SJCRH30 (cell line): ENCODE results near the gene SUMO3. TPM values are rescaled to one million over a fixed set of nuclear protein-coding genes. Genes with fewer than 3 reads are reported as not detected.

Experiments
- DNase-seq, 2 experiments: peaks; one replicate each; pipeline ENCODE4 v3.0.0-alpha.2; 2015 to 2020
- H3K27ac ChIP-seq: fragments of 250-450 bp; sonication (Bioruptor Pico); 2 replicates; pipeline ENCODE4 v1.5.1; 2020; ENCODE audit warnings: mild to moderate bottlenecking, moderate library complexity
- H3K27me3 ChIP-seq: fragments of 250-450 bp; sonication (Bioruptor Pico); 2 replicates; pipeline ENCODE4 v1.5.1; 2020; ENCODE audit warnings: mild to moderate bottlenecking, moderate library complexity
- H3K36me3 ChIP-seq: fragments of 250-450 bp; sonication (Bioruptor Pico); 2 replicates; pipeline ENCODE4 v1.5.1; 2020; ENCODE audit warnings: mild to moderate bottlenecking, moderate library complexity
- H3K4me1 ChIP-seq: fragments of 250-450 bp; sonication (Bioruptor Pico); 2 replicates; pipeline ENCODE4 v1.5.1; 2020; ENCODE audit warnings: mild to moderate bottlenecking, moderate library complexity
- H3K4me3 ChIP-seq: fragments of 250-450 bp; sonication (Bioruptor Pico); 2 replicates; pipeline ENCODE4 v1.5.1; 2020; ENCODE audit warnings: mild to moderate bottlenecking, moderate library complexity
- H3K9me3 ChIP-seq: fragments of 250-450 bp; sonication (Bioruptor Pico); replicated peaks from 2 replicates; pipeline ENCODE4 v1.5.1; 2020; ENCODE audit warnings: mild to moderate bottlenecking, moderate library complexity
- total RNA-seq: library from RNA; depleted of rRNA; stranded (reverse); fragments of >200 nt; shearing (Covaris generic); gene quantifications from 2 replicates; pipeline ENCODE4 v1.2.3, GENCODE V29; 2014; rRNA removed

The SUMO3 gene
- total RNA-seq, 1 experiment from 2014 or later, result 76.9 TPM

- H3K4me3 ChIP-seq, result no peak overlapping the region
- H3K27ac ChIP-seq, result no peak overlapping the region
- H3K36me3 ChIP-seq, result no peaks in the 10 kb centered on the region
- 0 out of 2 replicates have a peak, but pooled peaks cover 2% of the 10 kb centered on the region for H3K9me3 ChIP-seq
- no peaks in the 10 kb centered on the region for H3K4me1 ChIP-seq
- no peak for DNase-seq
- H3K27me3 ChIP-seq, result no peaks in the 10 kb centered on the region
These were observed 57.5 kb downstream of the SUMO3 start for GRCh38 chr21:44760376-44760775.

GRCh38 chr21:44759628-44760285 is 58.1 kb downstream of the SUMO3 start:
- no peaks in the 10 kb centered on the region for H3K4me1 ChIP-seq
- no peaks in the 10 kb centered on the region for H3K27me3 ChIP-seq
- H3K9me3 ChIP-seq, result peaks cover 5% of the 10 kb centered on the region; the same call in 1 of the 2 replicates
- DNase-seq, result no peak
- H3K4me3 ChIP-seq, result no peak overlapping the region
- no peaks in the 10 kb centered on the region for H3K36me3 ChIP-seq
- no peak overlapping the region for H3K27ac ChIP-seq

GRCh38 chr21:44758781-44759627 is 58.9 kb downstream of the SUMO3 start:
- H3K4me3 ChIP-seq, result no peak overlapping the region
- no peaks in the 10 kb centered on the region for H3K4me1 ChIP-seq
- no peaks in the 10 kb centered on the region for H3K27me3 ChIP-seq
- DNase-seq, result no peak
- H3K27ac ChIP-seq, result no peak overlapping the region
- H3K36me3 ChIP-seq, result no peaks in the 10 kb centered on the region
- peaks cover 5% of the 10 kb centered on the region; the same call in 1 of the 2 replicates for H3K9me3 ChIP-seq

- Histone ChIP-seq H3K4me1 (no peaks in the 10 kb centered on the region), H3K9me3 (peaks cover 5% of the 10 kb centered on the region; the same call in 1 of the 2 replicates), H3K36me3 (no peaks in the 10 kb centered on the region), H3K4me3 (no peak overlapping the region), H3K27me3 (no peaks in the 10 kb centered on the region), H3K27ac (no peak overlapping the region)
- no peak for DNase-seq
These were observed 59.7 kb downstream of the SUMO3 start for GRCh38 chr21:44758141-44758561.

- Histone ChIP-seq H3K36me3 (no peaks in the 10 kb centered on the region), H3K9me3 (peaks cover 5% of the 10 kb centered on the region; the same call in 1 of the 2 replicates), H3K4me3 (no peak overlapping the region), H3K4me1 (no peaks in the 10 kb centered on the region), H3K27me3 (no peaks in the 10 kb centered on the region), H3K27ac (no peak overlapping the region)
- no peak for DNase-seq
These were observed 60.1 kb downstream of the SUMO3 start for GRCh38 chr21:44757731-44758130.

GRCh38 chr21:44756423-44757185 is 61.3 kb downstream of the SUMO3 start:
- Histone ChIP-seq H3K4me1 (no peaks in the 10 kb centered on the region), H3K9me3 (peaks cover 5% of the 10 kb centered on the region; the same call in 1 of the 2 replicates), H3K27me3 (no peaks in the 10 kb centered on the region), H3K36me3 (no peaks in the 10 kb centered on the region), H3K27ac (no peak overlapping the region), H3K4me3 (no peak overlapping the region)
- no peak for DNase-seq

Other genes with a start within 250 kb of the SUMO3 start
- not detected in 2 replicates for gene KRTAP10-4, start 244.3 kb downstream of the SUMO3 start, total RNA-seq
- gene KRTAP10-5, start 237.5 kb downstream of the SUMO3 start, total RNA-seq, result not detected in 2 replicates
- not detected in 2 replicates for gene KRTAP10-6, start 225.6 kb downstream of the SUMO3 start, total RNA-seq
- not detected in 2 replicates for gene KRTAP10-7, start 217.5 kb downstream of the SUMO3 start, total RNA-seq
- gene KRTAP10-8, start 206.0 kb downstream of the SUMO3 start, total RNA-seq, result not detected in 2 replicates
- not detected in 2 replicates for gene KRTAP10-9, start 191.0 kb downstream of the SUMO3 start, total RNA-seq
- gene KRTAP10-10, start 180.7 kb downstream of the SUMO3 start, total RNA-seq, result not detected in 2 replicates
- gene KRTAP10-11, start 171.6 kb downstream of the SUMO3 start, total RNA-seq, result not detected in 2 replicates
- not detected in 2 replicates for gene KRTAP12-4, start 163.4 kb downstream of the SUMO3 start, total RNA-seq
- gene KRTAP12-3, start 160.1 kb downstream of the SUMO3 start, total RNA-seq, result not detected in 2 replicates
- gene KRTAP12-2, start 151.1 kb downstream of the SUMO3 start, total RNA-seq, result not detected in 2 replicates
- gene KRTAP12-1, start 135.9 kb downstream of the SUMO3 start, total RNA-seq, result not detected in 2 replicates
- gene KRTAP10-12, start 120.9 kb downstream of the SUMO3 start, total RNA-seq, result not detected in 2 replicates
- gene TSPEAR, start 106.5 kb downstream of the SUMO3 start, total RNA-seq, result not detected in 2 replicates
- gene UBE2G2, start 16.2 kb downstream of the SUMO3 start, total RNA-seq, result 79.5 and 90.5 TPM in 2 replicates
- gene PTTG1IP, start 55.6 kb upstream of the SUMO3 start, total RNA-seq, result 195 TPM in 2 replicates
- gene ITGB2, start 102.8 kb upstream of the SUMO3 start, total RNA-seq, result 38.8 and 42.4 TPM in 2 replicates
- 26.8 and 32.3 TPM in 2 replicates for gene SLX9, start 122.0 kb upstream of the SUMO3 start, total RNA-seq